ENCODE data around the gene VENTX. TPM values are rescaled to one million over a fixed set of nuclear protein-coding genes. Genes with fewer than 3 reads are reported as not detected.
A peak's percentile ranks its signal among the peaks of the same experiment; 100 is the strongest.

The VENTX gene, protein sequence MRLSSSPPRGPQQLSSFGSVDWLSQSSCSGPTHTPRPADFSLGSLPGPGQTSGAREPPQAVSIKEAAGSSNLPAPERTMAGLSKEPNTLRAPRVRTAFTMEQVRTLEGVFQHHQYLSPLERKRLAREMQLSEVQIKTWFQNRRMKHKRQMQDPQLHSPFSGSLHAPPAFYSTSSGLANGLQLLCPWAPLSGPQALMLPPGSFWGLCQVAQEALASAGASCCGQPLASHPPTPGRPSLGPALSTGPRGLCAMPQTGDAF
- total RNA-seq (ENCODE audit: unreplicated experiment), result 1.6 TPM
- long read RNA-seq, result 0 reads

DNA sequence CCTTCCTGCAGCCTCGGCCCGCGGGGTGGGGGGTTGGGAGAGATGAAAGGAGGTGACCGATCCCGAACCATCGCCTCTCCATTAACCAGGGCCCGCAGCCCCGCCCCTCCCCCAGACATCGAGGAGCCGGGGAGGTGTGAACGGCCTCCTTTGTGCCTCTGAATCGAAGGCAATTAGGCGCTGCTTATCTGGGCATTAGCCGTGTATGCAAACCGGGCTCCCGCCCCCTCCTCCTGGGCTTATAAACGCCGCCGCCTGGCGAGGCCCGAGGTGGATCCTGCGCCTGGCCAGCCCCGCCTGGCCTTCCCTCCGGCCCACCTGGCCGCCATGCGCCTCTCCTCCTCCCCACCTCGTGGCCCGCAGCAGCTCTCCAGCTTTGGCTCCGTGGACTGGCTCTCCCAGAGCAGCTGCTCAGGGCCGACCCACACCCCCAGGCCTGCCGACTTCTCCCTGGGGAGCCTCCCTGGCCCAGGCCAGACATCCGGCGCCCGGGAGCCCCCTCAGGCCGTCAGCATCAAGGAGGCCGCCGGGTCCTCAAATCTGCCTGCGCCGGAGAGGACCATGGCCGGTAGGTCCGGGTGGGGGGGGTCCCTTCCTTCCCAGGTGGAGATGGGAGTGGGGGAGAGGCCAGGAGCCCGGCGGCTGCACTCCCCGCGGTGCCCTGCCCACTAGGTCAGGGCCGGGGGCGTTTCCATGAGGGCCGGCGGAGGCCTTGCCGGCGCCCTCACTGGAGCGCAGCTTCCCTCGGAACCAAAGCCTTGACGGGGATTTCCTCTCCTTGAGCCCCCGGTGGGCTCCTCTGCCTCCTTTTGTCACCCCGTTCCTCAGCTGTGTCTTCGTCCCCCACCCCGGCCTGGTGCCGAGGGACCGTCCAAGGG is at the start of gene VENTX:
Gene VENTX, plus strand, starts transcription at position 268 of the 878 bp plus-strand sequence. Its CDS starts 60 bp downstream, at position 328.
- Mint-ChIP-seq H3K27ac (ENCODE audit: unreplicated experiment) (peak within 1 kb of the TSS; percentile 33), H3K4me3 (ENCODE audit: unreplicated experiment) (peak within 1 kb of the TSS; percentile 59), H3K36me3 (ENCODE audit: unreplicated experiment) (no peaks in the 10 kb centered on the region), H3K27me3 (ENCODE audit: unreplicated experiment) (peaks cover 16% of the 10 kb centered on the region), H3K4me1 (ENCODE audit: low read depth, unreplicated experiment) (peaks cover 4% of the 10 kb centered on the region), H3K9me3 (ENCODE audit: unreplicated experiment) (peaks cover 5% of the 10 kb centered on the region)
- TF ChIP-seq, protein P1, sequence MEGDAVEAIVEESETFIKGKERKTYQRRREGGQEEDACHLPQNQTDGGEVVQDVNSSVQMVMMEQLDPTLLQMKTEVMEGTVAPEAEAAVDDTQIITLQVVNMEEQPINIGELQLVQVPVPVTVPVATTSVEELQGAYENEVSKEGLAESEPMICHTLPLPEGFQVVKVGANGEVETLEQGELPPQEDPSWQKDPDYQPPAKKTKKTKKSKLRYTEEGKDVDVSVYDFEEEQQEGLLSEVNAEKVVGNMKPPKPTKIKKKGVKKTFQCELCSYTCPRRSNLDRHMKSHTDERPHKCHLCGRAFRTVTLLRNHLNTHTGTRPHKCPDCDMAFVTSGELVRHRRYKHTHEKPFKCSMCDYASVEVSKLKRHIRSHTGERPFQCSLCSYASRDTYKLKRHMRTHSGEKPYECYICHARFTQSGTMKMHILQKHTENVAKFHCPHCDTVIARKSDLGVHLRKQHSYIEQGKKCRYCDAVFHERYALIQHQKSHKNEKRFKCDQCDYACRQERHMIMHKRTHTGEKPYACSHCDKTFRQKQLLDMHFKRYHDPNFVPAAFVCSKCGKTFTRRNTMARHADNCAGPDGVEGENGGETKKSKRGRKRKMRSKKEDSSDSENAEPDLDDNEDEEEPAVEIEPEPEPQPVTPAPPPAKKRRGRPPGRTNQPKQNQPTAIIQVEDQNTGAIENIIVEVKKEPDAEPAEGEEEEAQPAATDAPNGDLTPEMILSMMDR (IDR thresholded peaks at IDR 0.05; ENCODE audit: partially characterized antibody, unreplicated experiment), result no peak
- peak; percentile 67 for DNase-seq

DNA sequence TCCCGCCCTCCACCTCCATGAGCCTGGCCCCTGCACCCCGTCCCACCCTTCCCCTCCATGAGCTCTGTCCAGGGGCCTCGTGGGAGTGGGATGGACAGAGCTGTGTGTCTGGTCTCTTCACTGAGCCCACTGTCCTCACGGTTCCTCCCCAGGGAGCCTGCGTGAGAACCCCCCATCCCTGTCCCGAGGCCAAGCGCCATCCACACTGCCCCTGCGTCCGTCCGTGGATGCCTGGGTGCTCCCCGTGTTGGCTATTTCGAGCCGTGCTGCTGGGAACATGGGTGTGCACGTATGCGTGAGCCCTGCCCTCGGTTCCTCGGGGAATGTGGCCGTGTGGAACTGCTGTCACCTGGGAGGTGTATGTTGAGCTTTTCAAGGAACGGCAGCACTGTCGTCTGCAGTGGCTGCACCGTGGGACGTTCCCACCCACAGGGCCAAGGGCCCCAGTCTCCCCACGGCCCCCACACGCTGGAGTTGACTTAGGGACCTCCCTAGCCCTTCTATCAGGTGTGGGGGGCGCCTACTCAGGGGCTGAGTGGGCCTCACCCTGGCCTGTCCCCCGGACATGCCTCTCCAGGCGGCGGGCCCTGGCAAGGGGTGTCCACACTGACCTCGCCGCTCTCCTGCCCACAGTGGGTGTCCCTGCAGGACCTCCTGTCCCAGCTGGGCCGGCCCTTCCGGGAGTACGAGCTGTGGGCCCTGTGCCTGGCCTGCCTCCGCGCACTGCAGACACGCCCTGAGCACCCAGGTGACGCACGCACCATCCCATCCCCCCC is 49.6 kb upstream of the VENTX start:
- Mint-ChIP-seq H3K27me3 (ENCODE audit: unreplicated experiment) (peaks cover 6% of the 10 kb centered on the region), H3K27ac (ENCODE audit: unreplicated experiment) (no peak overlapping the region), H3K4me3 (ENCODE audit: unreplicated experiment) (no peak overlapping the region), H3K4me1 (ENCODE audit: low read depth, unreplicated experiment) (peaks cover 8% of the 10 kb centered on the region), H3K36me3 (ENCODE audit: unreplicated experiment) (peaks cover 10% of the 10 kb centered on the region), H3K9me3 (ENCODE audit: unreplicated experiment) (peaks cover 13% of the 10 kb centered on the region)
- TF ChIP-seq, protein P1 (IDR thresholded peaks at IDR 0.05; ENCODE audit: partially characterized antibody, unreplicated experiment), result no peak
- DNase-seq, result peak; percentile 14

DNA sequence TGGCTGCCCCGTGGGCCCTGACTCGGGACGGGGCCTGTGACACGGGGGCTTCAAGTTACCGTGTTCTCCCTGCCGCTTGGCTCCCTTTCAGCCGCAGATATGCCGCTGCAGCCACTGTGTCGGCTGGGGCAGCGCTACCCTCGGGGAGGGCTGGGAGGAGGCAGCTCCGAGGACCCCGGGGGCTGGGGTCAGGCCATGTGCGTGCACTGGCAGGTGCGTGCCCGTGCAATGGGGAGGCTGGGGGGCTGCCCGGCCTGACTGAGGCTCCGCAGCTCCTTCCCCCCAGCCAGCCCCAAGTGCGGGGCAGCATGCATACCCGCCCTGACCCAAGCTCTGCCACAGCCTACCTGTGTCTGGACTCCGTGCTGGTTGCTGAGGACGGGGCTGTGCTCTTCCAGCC is 48.4 kb upstream of the VENTX start:
- H3K27me3 Mint-ChIP-seq (ENCODE audit: unreplicated experiment), result peaks cover 3% of the 10 kb centered on the region
- H3K36me3 Mint-ChIP-seq (ENCODE audit: unreplicated experiment), result peaks cover 10% of the 10 kb centered on the region
- peaks cover 5% of the 10 kb centered on the region for H3K4me1 Mint-ChIP-seq (ENCODE audit: low read depth, unreplicated experiment)
- TF ChIP-seq, protein P1 (IDR thresholded peaks at IDR 0.05; ENCODE audit: partially characterized antibody, unreplicated experiment), result no peak
- H3K4me3 Mint-ChIP-seq (ENCODE audit: unreplicated experiment), result no peak overlapping the region
- H3K27ac Mint-ChIP-seq (ENCODE audit: unreplicated experiment), result no peak overlapping the region
- peaks cover 16% of the 10 kb centered on the region for H3K9me3 Mint-ChIP-seq (ENCODE audit: unreplicated experiment)
- DNase-seq, result peak; percentile 16

DNA sequence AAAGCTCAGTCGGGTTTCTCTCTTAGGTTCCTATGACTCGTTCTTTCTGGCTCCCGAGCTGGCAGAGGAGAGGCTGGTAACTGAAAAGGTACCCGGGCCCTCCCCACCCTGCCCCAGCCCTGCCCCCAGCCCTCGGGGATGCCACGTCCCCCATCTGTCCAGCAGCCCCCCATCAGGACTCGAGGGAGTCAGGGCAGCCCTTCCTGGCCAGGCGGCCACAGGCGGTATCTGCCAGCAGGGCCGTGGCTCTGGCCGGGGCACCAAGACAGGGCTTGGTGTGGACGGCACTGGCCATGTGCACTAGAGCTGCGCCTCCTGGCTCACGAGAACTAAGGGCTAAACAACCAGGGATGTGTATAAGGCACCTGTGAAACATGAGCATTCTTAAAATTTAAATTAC is 47.9 kb upstream of the VENTX start:
- Mint-ChIP-seq H3K4me3 (ENCODE audit: unreplicated experiment) (no peak overlapping the region), H3K36me3 (ENCODE audit: unreplicated experiment) (peaks cover 13% of the 10 kb centered on the region), H3K27me3 (ENCODE audit: unreplicated experiment) (peaks cover 3% of the 10 kb centered on the region), H3K4me1 (ENCODE audit: low read depth, unreplicated experiment) (peaks cover 5% of the 10 kb centered on the region), H3K27ac (ENCODE audit: unreplicated experiment) (no peak overlapping the region), H3K9me3 (ENCODE audit: unreplicated experiment) (peaks cover 16% of the 10 kb centered on the region)
- TF ChIP-seq, protein P1 (IDR thresholded peaks at IDR 0.05; ENCODE audit: partially characterized antibody, unreplicated experiment), result no peak
- DNase-seq, result no peak
